H54 (cell line): ENCODE data around the gene FIS1.

Experiments used
- DNase-seq: peaks from one replicate; pipeline ENCODE4 v3.0.0; 2011; ENCODE audit warnings: low spot score, mixed read lengths; ENCODE audit not compliant: insufficient read length
- FAIRE-seq: peaks from 3 replicates; lab custom pipeline; 2011; peaks lifted over from hg19 to GRCh38; lab: Jason Lieb, UNC
- POLR2A ChIP-seq: IDR thresholded peaks from 2 replicates; pipeline ENCODE4 v1.6.1; 2011; ENCODE audit warnings: low read depth, mild to moderate bottlenecking, low read length

FIS1 gene

GRCh38 chr7:101243646-101244374, 1.1 kb downstream of the FIS1 start:
- TF ChIP-seq POLR2A: no peak
- DNase-seq (no peak), FAIRE-seq (no peak)

GRCh38 chr7:101241443-101242349, 3.2 kb downstream of the FIS1 start:
- DNase-seq (no peak), FAIRE-seq (no peak)
- TF ChIP-seq POLR2A: no peak

GRCh38 chr7:101241015-101241363, 3.9 kb downstream of the FIS1 start:
- FAIRE-seq: no peak

GRCh38 chr7:101240226-101241014, 4.5 kb downstream of the FIS1 start:
- no peak for FAIRE-seq
- no peak for TF ChIP-seq POLR2A
- DNase-seq: no peak

More at GRCh38 chr7:101241015-101241363, 3.9 kb downstream of the FIS1 start:
- DNase-seq: no peak
- TF ChIP-seq POLR2A: no peak

GRCh38 chr7:101239951-101240220, 5.0 kb downstream of the FIS1 start:
- DNase-seq (no peak), FAIRE-seq (no peak)
- TF ChIP-seq POLR2A: no peak

- DNase-seq (no peak), FAIRE-seq (no peak)
- no peak for TF ChIP-seq POLR2A
Observed at GRCh38 chr7:101239191-101239950, 5.5 kb downstream of the FIS1 start.

- DNase-seq: no peak
- TF ChIP-seq POLR2A: no peak
- no peak for FAIRE-seq
Observed at GRCh38 chr7:101238226-101239182, 6.4 kb downstream of the FIS1 start.

- no peak for DNase-seq
- TF ChIP-seq POLR2A: no peak
Observed at GRCh38 chr7:101237206-101238067, 7.4 kb downstream of the FIS1 start, which contains the start of gene CLDN15. Gene CLDN15, minus strand, starts transcription at chr7:101237802. Its CDS starts 221 bp downstream, at chr7:101237581.

GRCh38 chr7:101236292-101236835, 8.5 kb downstream of the FIS1 start:
- DNase-seq: no peak

More at GRCh38 chr7:101237206-101238067, 7.4 kb downstream of the FIS1 start, which contains the start of gene CLDN15:
- FAIRE-seq: no peak

GRCh38 chr7:101235522-101235921, 9.4 kb downstream of the FIS1 start:
- TF ChIP-seq POLR2A: no peak
- FAIRE-seq (no peak), DNase-seq (no peak)

More at GRCh38 chr7:101236292-101236835, 8.5 kb downstream of the FIS1 start:
- FAIRE-seq: no peak
- TF ChIP-seq POLR2A: no peak

- no peak for FAIRE-seq
- no peak for DNase-seq
Observed at GRCh38 chr7:101235050-101235449, 9.8 kb downstream of the FIS1 start.

GRCh38 chr7:101234636-101235035, 10.2 kb downstream of the FIS1 start:
- TF ChIP-seq POLR2A: no peak
- FAIRE-seq (no peak), DNase-seq (no peak)

More at GRCh38 chr7:101235050-101235449, 9.8 kb downstream of the FIS1 start:
- no peak for TF ChIP-seq POLR2A
